SU-DHL-6 (cell line): ENCODE results near the gene TBPL1.

Experiments used
- H2AFZ ChIP-seq: fragments of 200-600 bp; sonication (generic); 2 replicates; pipeline ENCODE4 v1.6.1; 2014; ENCODE audit warnings: low read depth, mild to moderate bottlenecking, moderate library complexity, mixed read lengths, antibody characterized with exemption, low read length; ENCODE audit not compliant: severe bottlenecking
- H3F3A ChIP-seq: fragments of 200-600 bp; shearing (Covaris generic); 2 replicates; pipeline ENCODE4 v1.6.0; 2016; ENCODE audit warnings: antibody characterized with exemption, mild to moderate bottlenecking; ENCODE audit not compliant: insufficient read depth
- H3K27ac ChIP-seq: fragments of 200-600 bp; sonication (generic); 2 replicates; pipeline ENCODE4 v1.5.1; 2016; ENCODE audit warnings: low read depth, mild to moderate bottlenecking, low read length, moderate library complexity, mixed read lengths
- H3K27me3 ChIP-seq: fragments of 200-600 bp; sonication (generic), shearing (Covaris generic); 2 replicates; pipeline ENCODE4 v1.6.0; 2014; ENCODE audit warnings: mild to moderate bottlenecking, low read length
- H3K36me3 ChIP-seq: fragments of 200-600 bp; sonication (generic); 2 replicates; pipeline ENCODE4 v1.6.1; 2014; ENCODE audit warnings: mild to moderate bottlenecking, low read length, mixed read lengths
- H3K4me2 ChIP-seq: fragments of 300-600, 200-600 bp; shearing (Covaris generic), sonication (generic); 2 replicates; pipeline ENCODE4 v1.6.0; 2014; ENCODE audit warnings: low read length, low read depth, mild to moderate bottlenecking; ENCODE audit not compliant: poor library complexity, severe bottlenecking
- H3K4me3 ChIP-seq: fragments of 200-600 bp; sonication (generic); 2 replicates; pipeline ENCODE4 v1.5.1; 2014; ENCODE audit warnings: antibody characterized with exemption, low read length, mild to moderate bottlenecking, mixed read lengths; ENCODE audit not compliant: insufficient read depth, poor library complexity, severe bottlenecking
- H3K79me2 ChIP-seq: fragments of 200-600 bp; sonication (generic); 2 replicates; pipeline ENCODE4 v1.6.1; 2014; ENCODE audit warnings: mild to moderate bottlenecking, low read length, moderate library complexity; ENCODE audit not compliant: insufficient read depth
- H3K9ac ChIP-seq: fragments of 200-600 bp; sonication (generic); 2 replicates; pipeline ENCODE4 v1.7.0; 2014; ENCODE audit warnings: mild to moderate bottlenecking, low read length
- H3K9me2 ChIP-seq: fragments of 200-600 bp; sonication (generic); replicated peaks from 2 replicates; pipeline ENCODE4 v1.6.1; 2014; ENCODE audit warnings: low read length; ENCODE audit not compliant: insufficient read depth
- H3K9me3 ChIP-seq: fragments of 200-600 bp; sonication (generic); 2 replicates; pipeline ENCODE4 v1.6.1; 2014; ENCODE audit warnings: low read length, mixed read lengths; ENCODE audit not compliant: insufficient read depth
- H4K20me1 ChIP-seq: fragments of 200-600 bp; sonication (generic); 2 replicates; pipeline ENCODE4 v1.6.1; 2014; ENCODE audit warnings: low read depth, mild to moderate bottlenecking, antibody characterized with exemption, low read length, moderate library complexity, mixed read lengths
- CTCF ChIP-seq: fragments of 200-600 bp; sonication (generic); IDR thresholded peaks from one replicate; pipeline ENCODE4 v1.5.1; 2017; ENCODE audit warnings: antibody characterized with exemption, mild to moderate bottlenecking, low read length, moderate library complexity; ENCODE audit not compliant: insufficient read depth, poor library complexity, severe bottlenecking
- EZH2phosphoT487 ChIP-seq: fragments of 200-600 bp; sonication (generic), shearing (Covaris generic); conservative IDR thresholded peaks from 2 replicates; pipeline ENCODE4 v1.6.1; 2018; ENCODE audit warnings: mild to moderate bottlenecking, antibody characterized with exemption, low read length, moderate library complexity, mixed read lengths

Gene TBPL1

GRCh38 chr6:133937909-133938308 is 15.1 kb upstream of the TBPL1 start:
- Histone ChIP-seq H4K20me1 (no peaks in the 10 kb centered on the region), H3K79me2 (no peaks in the 10 kb centered on the region), H3K27ac (no peak overlapping the region), H3K4me2 (no peak overlapping the region), H3K9me3 (no peaks in the 10 kb centered on the region), H3K36me3 (no peaks in the 10 kb centered on the region), H3K27me3 (no peaks in the 10 kb centered on the region), H3K9me2 (no peaks in the 10 kb centered on the region), H3F3A (no peaks in the 10 kb centered on the region), H3K4me3 (no peak overlapping the region), H3K9ac (no peak overlapping the region), H2AFZ (no peak overlapping the region)
- TF ChIP-seq CTCF (no peak), EZH2phosphoT487 (no peak)

GRCh38 chr6:133938533-133938932 is 14.5 kb upstream of the TBPL1 start:
- H3K79me2 ChIP-seq, result no peaks in the 10 kb centered on the region
- H2AFZ ChIP-seq, result no peak overlapping the region
- no peak overlapping the region for H3K9ac ChIP-seq
- H3F3A ChIP-seq, result no peaks in the 10 kb centered on the region
- no peak overlapping the region for H3K27ac ChIP-seq
- H3K9me3 ChIP-seq, result no peaks in the 10 kb centered on the region
- no peaks in the 10 kb centered on the region for H3K36me3 ChIP-seq
- TF ChIP-seq CTCF, result no peak
- no peak for TF ChIP-seq EZH2phosphoT487
- no peak overlapping the region for H3K4me3 ChIP-seq
- H3K27me3 ChIP-seq, result no peaks in the 10 kb centered on the region
- no peaks in the 10 kb centered on the region for H3K9me2 ChIP-seq
- no peaks in the 10 kb centered on the region for H4K20me1 ChIP-seq
- no peak overlapping the region for H3K4me2 ChIP-seq

GRCh38 chr6:133939778-133940667 is 13.0 kb upstream of the TBPL1 start:
- H4K20me1 ChIP-seq, result no peaks in the 10 kb centered on the region
- H3K9me3 ChIP-seq, result no peaks in the 10 kb centered on the region
- H3K36me3 ChIP-seq, result no peaks in the 10 kb centered on the region
- H3K9ac ChIP-seq, result no peak overlapping the region
- H3K79me2 ChIP-seq, result no peaks in the 10 kb centered on the region
- H3K4me3 ChIP-seq, result no peak overlapping the region
- no peaks in the 10 kb centered on the region for H3F3A ChIP-seq
- no peak overlapping the region for H3K4me2 ChIP-seq
- no peak for TF ChIP-seq EZH2phosphoT487
- no peak for TF ChIP-seq CTCF
- no peak overlapping the region for H3K27ac ChIP-seq
- H3K9me2 ChIP-seq, result no peaks in the 10 kb centered on the region
- H3K27me3 ChIP-seq, result no peaks in the 10 kb centered on the region
- H2AFZ ChIP-seq, result no peak overlapping the region
